ENCODE measurements around the gene SEPTIN8.

Gene SEPTIN8

GRCh38 chr5:132788508-132788907 lies 11.5 kb upstream of the SEPTIN8 start:
- Histone ChIP-seq H3K4me3 (ENCODE audit: low read depth, low read length) (no peak overlapping the region), H3K27me3 (replicated peaks) (no peaks in the 10 kb centered on the region), H3K27ac (no peak overlapping the region), H3K36me3 (replicated peaks) (no peaks in the 10 kb centered on the region)
- DNase-seq = no peak
- TF ChIP-seq CTCF (IDR thresholded peaks at IDR 0.05; ENCODE audit: low read depth, low read length, missing control alignments) = no peak
- in situ Hi-C loops (cut with HindIII; ENCODE audit: low pct_ligation_motif_present, low sequenced_read_pairs) = no loop called here

- no peaks in the 10 kb centered on the region for H3K27me3 ChIP-seq (replicated peaks)
- H3K27ac ChIP-seq = no peak overlapping the region
- peak; percentile 25 for DNase-seq
- H3K36me3 ChIP-seq (replicated peaks) = no peaks in the 10 kb centered on the region
- TF ChIP-seq CTCF (IDR thresholded peaks at IDR 0.05; ENCODE audit: low read depth, low read length, missing control alignments) = no peak
- in situ Hi-C loops (cut with HindIII; ENCODE audit: low pct_ligation_motif_present, low sequenced_read_pairs) = no loop called here
- no peak overlapping the region for H3K4me3 ChIP-seq (ENCODE audit: low read depth, low read length)
These were observed 10.0 kb upstream of the SEPTIN8 start for GRCh38 chr5:132787076-132787475.

- DNase-seq = no peak
- in situ Hi-C loops (cut with HindIII; ENCODE audit: low pct_ligation_motif_present, low sequenced_read_pairs) = no loop called here
- Histone ChIP-seq H3K27ac (no peak overlapping the region), H3K27me3 (replicated peaks) (no peaks in the 10 kb centered on the region), H3K36me3 (replicated peaks) (no peaks in the 10 kb centered on the region), H3K4me3 (ENCODE audit: low read depth, low read length) (no peak overlapping the region)
- no peak for TF ChIP-seq CTCF (IDR thresholded peaks at IDR 0.05; ENCODE audit: low read depth, low read length, missing control alignments)
These were observed 8.8 kb upstream of the SEPTIN8 start for GRCh38 chr5:132785864-132786263.

GRCh38 chr5:132785365-132785764 lies 8.3 kb upstream of the SEPTIN8 start:
- H3K27me3 ChIP-seq (replicated peaks) = no peaks in the 10 kb centered on the region
- no peak for TF ChIP-seq CTCF (IDR thresholded peaks at IDR 0.05; ENCODE audit: low read depth, low read length, missing control alignments)
- in situ Hi-C loops (cut with HindIII; ENCODE audit: low pct_ligation_motif_present, low sequenced_read_pairs) = no loop called here
- no peaks in the 10 kb centered on the region for H3K36me3 ChIP-seq (replicated peaks)
- no peak overlapping the region for H3K27ac ChIP-seq
- peak; percentile 12 for DNase-seq
- no peak overlapping the region for H3K4me3 ChIP-seq (ENCODE audit: low read depth, low read length)

GRCh38 chr5:132782101-132782500 lies 5.1 kb upstream of the SEPTIN8 start:
- in situ Hi-C loops (cut with HindIII; ENCODE audit: low pct_ligation_motif_present, low sequenced_read_pairs) = no loop called here
- no peaks in the 10 kb centered on the region for H3K27me3 ChIP-seq (replicated peaks)
- DNase-seq = peak; percentile 53
- no peak overlapping the region for H3K4me3 ChIP-seq (ENCODE audit: low read depth, low read length)
- H3K27ac ChIP-seq = no peak overlapping the region
- no peak for TF ChIP-seq CTCF (IDR thresholded peaks at IDR 0.05; ENCODE audit: low read depth, low read length, missing control alignments)
- H3K36me3 ChIP-seq (replicated peaks) = no peaks in the 10 kb centered on the region

GRCh38 chr5:132781029-132781428 lies 4.0 kb upstream of the SEPTIN8 start:
- no peak overlapping the region for H3K4me3 ChIP-seq (ENCODE audit: low read depth, low read length)
- no peaks in the 10 kb centered on the region for H3K36me3 ChIP-seq (replicated peaks)
- in situ Hi-C loops (cut with HindIII; ENCODE audit: low pct_ligation_motif_present, low sequenced_read_pairs) = no loop called here
- TF ChIP-seq CTCF (IDR thresholded peaks at IDR 0.05; ENCODE audit: low read depth, low read length, missing control alignments) = no peak
- H3K27me3 ChIP-seq (replicated peaks) = no peaks in the 10 kb centered on the region
- no peak overlapping the region for H3K27ac ChIP-seq
- no peak for DNase-seq
